HepG2 (cell line): ENCODE results near the gene NADK2. TPM values are rescaled to one million over a fixed set of nuclear protein-coding genes. Genes with fewer than 3 reads are reported as not detected.

Source experiments
- BHLHE40 ChIP-seq: IDR thresholded peaks from 2 replicates; pipeline ENCODE4 v1.6.1; 2011; ENCODE audit warnings: low read length, improper control_type of control experiment
- DNMT3B ChIP-seq: conservative IDR thresholded peaks from 2 replicates; pipeline ENCODE4 v1.6.1; 2016; ENCODE audit warnings: missing biosample characterization, control low read depth
- HOXA3 ChIP-seq: sonication (generic); formaldehyde crosslinking; IDR thresholded peaks from 2 replicates; pipeline ENCODE4 v1.5.0; 2020; ENCODE audit warnings: missing genetic modification reagents
- IKZF4 ChIP-seq: sonication (generic); formaldehyde crosslinking; IDR thresholded peaks from 2 replicates; pipeline ENCODE4 v1.5.1; 2020; ENCODE audit warnings: borderline replicate concordance, mild to moderate bottlenecking, low read depth, missing genetic modification reagents; ENCODE audit errors: not compliant biosample characterization
- MBD4 ChIP-seq: IDR thresholded peaks from 2 replicates; pipeline ENCODE4 v1.6.1; 2012; ENCODE audit warnings: low read length, inconsistent platforms, borderline replicate concordance
- PAX8 ChIP-seq: sonication (generic); formaldehyde crosslinking; IDR thresholded peaks from 2 replicates; pipeline ENCODE4 v1.8.0; 2022; ENCODE audit warnings: mild to moderate bottlenecking, missing genetic modification reagents, borderline replicate concordance
- PRPF4 ChIP-seq: fragments of 200-400 bp; formaldehyde crosslinking; IDR thresholded peaks from 2 replicates; pipeline ENCODE4 v1.6.1; 2016; ENCODE audit warnings: low read length, low read depth; ENCODE audit not compliant: poor library complexity, severe bottlenecking
- SAFB2 ChIP-seq: sonication (generic); formaldehyde crosslinking; IDR thresholded peaks from 2 replicates; pipeline ENCODE4 v1.5.1; 2020; ENCODE audit warnings: missing genetic modification reagents, low read depth, mild to moderate bottlenecking, borderline replicate concordance
- SMAD1 ChIP-seq: sonication (generic); formaldehyde crosslinking; IDR thresholded peaks from 2 replicates; pipeline ENCODE4 v1.4.0; 2020; ENCODE audit warnings: missing genetic modification reagents, low read depth, mild to moderate bottlenecking, borderline replicate concordance
- SP1 ChIP-seq, 2 experiments: fragments of 450-650 bp in 1 of 2; sonication (generic) in 1 of 2; formaldehyde crosslinking in 1 of 2; IDR thresholded peaks; 2 replicates each; pipeline versions ENCODE4 v1.4.0 to v1.6.1; 2016 to 2020; ENCODE audit warnings: missing genetic modification reagents in 1 of 2
- STAT6 ChIP-seq: sonication (generic); formaldehyde crosslinking; IDR thresholded peaks from 2 replicates; pipeline ENCODE4 v1.4.0; 2020; ENCODE audit warnings: missing genetic modification reagents, mild to moderate bottlenecking, borderline replicate concordance
- TEAD3 ChIP-seq: optimal IDR thresholded peaks from 2 replicates; pipeline ENCODE3; 2016; ENCODE audit warnings: borderline replicate concordance
- THRA ChIP-seq: sonication (generic); formaldehyde crosslinking; IDR thresholded peaks from 2 replicates; pipeline ENCODE4 v1.4.0; 2020; ENCODE audit warnings: missing genetic modification reagents, borderline replicate concordance
- UBTF ChIP-seq: sonication (generic); formaldehyde crosslinking; IDR thresholded peaks from 2 replicates; pipeline ENCODE4 v1.4.0; 2020; ENCODE audit warnings: mild to moderate bottlenecking, missing genetic modification reagents
- ZBTB1 ChIP-seq: sonication (generic); formaldehyde crosslinking; IDR thresholded peaks from 2 replicates; pipeline ENCODE4 v1.4.0; 2020; ENCODE audit warnings: missing genetic modification reagents, borderline replicate concordance
- ZKSCAN8 ChIP-seq: IDR thresholded peaks from 2 replicates; pipeline ENCODE4 v1.6.1; 2016; ENCODE audit warnings: borderline replicate concordance, missing genetic modification reagents, missing compliant biosample characterization
- ZNF138 ChIP-seq: sonication (generic); formaldehyde crosslinking; IDR thresholded peaks from 2 replicates; pipeline ENCODE4 v1.5.0; 2020; ENCODE audit warnings: mild to moderate bottlenecking, low read depth, missing genetic modification reagents
- ZNF225 ChIP-seq: sonication (generic); formaldehyde crosslinking; IDR thresholded peaks from 2 replicates; pipeline ENCODE4 v1.4.0; 2020; ENCODE audit warnings: mild to moderate bottlenecking, missing genetic modification reagents
- ZNF569 ChIP-seq: sonication (generic); formaldehyde crosslinking; IDR thresholded peaks from 2 replicates; pipeline ENCODE4 v1.5.0; 2020; ENCODE audit warnings: mild to moderate bottlenecking, missing genetic modification reagents, moderate library complexity, borderline replicate concordance
- ZNF615 ChIP-seq: sonication (generic); formaldehyde crosslinking; IDR thresholded peaks from 2 replicates; pipeline ENCODE4 v1.5.0; 2020; ENCODE audit warnings: mild to moderate bottlenecking, missing genetic modification reagents, borderline replicate concordance
- ZNF781 ChIP-seq: sonication (generic); formaldehyde crosslinking; IDR thresholded peaks from 2 replicates; pipeline ENCODE4 v1.5.1; 2020; ENCODE audit warnings: borderline replicate concordance, mild to moderate bottlenecking, missing genetic modification reagents; ENCODE audit errors: not compliant biosample characterization
- ZNF891 ChIP-seq: sonication (generic); formaldehyde crosslinking; IDR thresholded peaks from 2 replicates; pipeline ENCODE4 v1.5.0; 2020; ENCODE audit warnings: mild to moderate bottlenecking, missing genetic modification reagents
- ZSCAN9 ChIP-seq: IDR thresholded peaks from 2 replicates; pipeline ENCODE4 v1.6.1; 2016; ENCODE audit warnings: borderline replicate concordance
- polyA plus RNA-seq, 8 experiments: library from polyadenylated mRNA; depleted of rRNA in 3 of 8; stranded (reverse) in 7 of 8; unstranded in 1 of 8; fragments of >200 nt; fragmentation: Illumina TruSeq in 4 of 8; extraction: Trizol in 4 of 8; gene quantifications; 2 replicates each; pipeline versions ENCODE4 v1.2.1 to v1.2.3, GENCODE V29; 2011 to 2016; ENCODE audit warnings: low read depth in 4 of 8, missing spikeins in 1 of 8, mixed read lengths in 1 of 8; ENCODE audit not compliant: insufficient read depth in 1 of 8
- total RNA-seq, 5 experiments: library from RNA; depleted of rRNA; stranded (reverse); fragments of >200 nt; fragmentation: Illumina TruSeq; extraction: Trizol; gene quantifications; 2 replicates each; pipeline ENCODE4 v1.2.3, GENCODE V29; 2016; ENCODE audit warnings: low read depth in 1 of 5

The NADK2 gene
- total and polyA plus RNA-seq, 2 of the 13 experiments (the other 11 are each of a cell fraction or from before 2014, with no cell fraction given), result 13.9 to 71.4 TPM

- TF ChIP-seq STAT6 (CRISPR knock-in tag) (no peak), SMAD1 (CRISPR knock-in tag) (no peak), DNMT3B (CRISPR knock-in tag) (no peak), ZNF138 (peak; percentile 75; the same call in 1 of the 2 replicates), SAFB2 (CRISPR knock-in tag) (no peak), UBTF (CRISPR knock-in tag) (peak; percentile 80), ZBTB1 (CRISPR knock-in tag) (no peak), ZNF225 (CRISPR knock-in tag) (0 out of 2 replicates have a peak, but pooled peaks have one; percentile 47), PRPF4 (no peak), THRA (CRISPR knock-in tag) (no peak), ZNF615 (CRISPR knock-in tag) (no peak), TEAD3 (peak; percentile 7), MBD4 (no peak), ZNF569 (CRISPR knock-in tag) (no peak), ZNF781 (no peak), BHLHE40 (no peak), SP1 (IDR thresholded peaks at IDR 0.05) (no peak), SP1 (CRISPR knock-in tag; IDR thresholded peaks at IDR 0.05) (peak; percentile 31; the same call in 1 of the 2 replicates), ZSCAN9 (CRISPR knock-in tag) (peak; percentile 55; the same call in 1 of the 2 replicates), IKZF4 (CRISPR knock-in tag) (no peak), ZNF891 (CRISPR knock-in tag) (0 out of 2 replicates have a peak, but pooled peaks have one; percentile 48), ZKSCAN8 (CRISPR knock-in tag) (no peak), HOXA3 (CRISPR knock-in tag) (no peak), PAX8 (no peak)
These were observed 720 bp downstream of the NADK2 start (continued) for GRCh38 chr5:36240779-36241630.
